ENCODE measurements around the gene TMEM126A.

TMEM126A gene

GRCh38 chr11:85619499-85619898 lies 28.3 kb upstream of the TMEM126A start:
- no peak for TF ChIP-seq FOXK2 (IDR thresholded peaks at IDR 0.05)
- TF ChIP-seq BHLHE40 (IDR thresholded peaks at IDR 0.05; ENCODE audit: borderline replicate concordance): no peak
- TF ChIP-seq L3MBTL2 (conservative IDR thresholded peaks at IDR 0.05): no peak
- CTCF ChIA-PET: interaction anchor here (0.6 kb wide), 1 partner anchor 479 kb away, joined by 4 read pairs; no protein-coding TSS in a partner anchor
- no peak for DNase-seq (ENCODE audit: extremely low spot score)
- POLR2A ChIA-PET: no interaction called here

- no peak for DNase-seq (ENCODE audit: extremely low spot score)
- POLR2A ChIA-PET: no interaction called here
- CTCF ChIA-PET: no interaction called here
- TF ChIP-seq TARDBP (IDR thresholded peaks at IDR 0.05) (no peak), CTBP1 (IDR thresholded peaks at IDR 0.05; ENCODE audit: borderline replicate concordance) (no peak), LEF1 (IDR thresholded peaks at IDR 0.05; ENCODE audit: borderline replicate concordance) (no peak), SP1 (IDR thresholded peaks at IDR 0.05) (no peak), FOXM1 (IDR thresholded peaks at IDR 0.05; ENCODE audit: borderline replicate concordance) (no peak), BHLHE40 (IDR thresholded peaks at IDR 0.05; ENCODE audit: borderline replicate concordance) (no peak), ARNT (IDR thresholded peaks at IDR 0.05) (no peak), SUZ12 (IDR thresholded peaks at IDR 0.05) (no peak)
Measured at GRCh38 chr11:85620256-85620655, 27.5 kb upstream of the TMEM126A start.

- ChIA-PET POLR2A (interaction anchor here (1.4 to 4.1 kb wide), 2 partner anchors 12 to 22 kb away, joined by 3 to 41 read pairs; partner anchors contain the start of gene TMEM126A), CTCF (no interaction called here)
- DNase-seq (ENCODE audit: extremely low spot score): no peak
- TF ChIP-seq HDGF (IDR thresholded peaks at IDR 0.05; ENCODE audit: borderline replicate concordance): no peak
- no peak for TF ChIP-seq SP1 (IDR thresholded peaks at IDR 0.05)
- no peak for TF ChIP-seq SUZ12 (IDR thresholded peaks at IDR 0.05)
- TF ChIP-seq ELF4 (IDR thresholded peaks at IDR 0.05): no peak
- TF ChIP-seq TARDBP (IDR thresholded peaks at IDR 0.05): no peak
- no peak for TF ChIP-seq BHLHE40 (IDR thresholded peaks at IDR 0.05; ENCODE audit: borderline replicate concordance)
- TF ChIP-seq ZNF384 (IDR thresholded peaks at IDR 0.05): no peak
- TF ChIP-seq FOXA1 (IDR thresholded peaks at IDR 0.05): no peak
- TF ChIP-seq FOXK2 (IDR thresholded peaks at IDR 0.05): no peak
- TF ChIP-seq LEF1 (IDR thresholded peaks at IDR 0.05; ENCODE audit: borderline replicate concordance): no peak
Measured at GRCh38 chr11:85626496-85626895, 21.3 kb upstream of the TMEM126A start.

- DNase-seq (ENCODE audit: extremely low spot score): no peak
- ChIA-PET CTCF (interaction anchor here (1.0 kb wide), 1 partner anchor 21 kb away, joined by 3 read pairs; the partner anchor contains the start of gene TMEM126A), POLR2A (interaction anchor here (1.0 to 4.1 kb wide), 10 partner anchors 11 to 440 kb away, joined by 3 to 41 read pairs (median 4); partner anchors contain the start of genes CREBZF and TMEM126A)
- TF ChIP-seq L3MBTL2 (conservative IDR thresholded peaks at IDR 0.05): no peak
- TF ChIP-seq HDGF (IDR thresholded peaks at IDR 0.05; ENCODE audit: borderline replicate concordance): no peak
- TF ChIP-seq ELF4 (IDR thresholded peaks at IDR 0.05): no peak
- TF ChIP-seq SUZ12 (IDR thresholded peaks at IDR 0.05): no peak
- no peak for TF ChIP-seq ARNT (IDR thresholded peaks at IDR 0.05)
- TF ChIP-seq BHLHE40 (IDR thresholded peaks at IDR 0.05; ENCODE audit: borderline replicate concordance): no peak
- TF ChIP-seq ZNF384 (IDR thresholded peaks at IDR 0.05): no peak
- TF ChIP-seq LEF1 (IDR thresholded peaks at IDR 0.05; ENCODE audit: borderline replicate concordance): no peak
Measured at GRCh38 chr11:85627332-85627997, 20.3 kb upstream of the TMEM126A start, which contains the start of gene DLG2. Gene DLG2, minus strand, starts transcription at chr11:85627344.

- POLR2A ChIA-PET: interaction anchor here (0.7 to 4.1 kb wide), 11 partner anchors 9 to 439 kb away, joined by 3 to 41 read pairs (median 4); partner anchors contain the start of genes CREBZF and TMEM126A
- no peak for TF ChIP-seq FOXA1 (IDR thresholded peaks at IDR 0.05)
- no peak for TF ChIP-seq ARNT (IDR thresholded peaks at IDR 0.05)
- peak; percentile 96 for TF ChIP-seq PKNOX1 (IDR thresholded peaks at IDR 0.05)
- peak; percentile 41; the same call in 1 of the 2 replicates for TF ChIP-seq NFRKB (IDR thresholded peaks at IDR 0.05)
- CTCF ChIA-PET: interaction anchor here (1.0 kb wide), 1 partner anchor 20 kb away, joined by 3 read pairs; the partner anchor contains the start of gene TMEM126A
- DNase-seq (ENCODE audit: extremely low spot score): peak; percentile 89
Measured at GRCh38 chr11:85627998-85628770, 19.6 kb upstream of the TMEM126A start, which contains the start of gene TMEM126B. Gene TMEM126B, plus strand, starts transcription at chr11:85628593. Its CDS starts 15 bp downstream, at chr11:85628608.

GRCh38 chr11:85628771-85629341 lies 18.9 kb upstream of the TMEM126A start:
- TF ChIP-seq FOXK2 (IDR thresholded peaks at IDR 0.05) (no peak), ZNF384 (IDR thresholded peaks at IDR 0.05) (no peak), PKNOX1 (IDR thresholded peaks at IDR 0.05) (no peak), L3MBTL2 (conservative IDR thresholded peaks at IDR 0.05) (peak; percentile 39), FOXM1 (IDR thresholded peaks at IDR 0.05; ENCODE audit: borderline replicate concordance) (no peak), FOXA1 (IDR thresholded peaks at IDR 0.05) (no peak)
- ChIA-PET CTCF (interaction anchor here (1.0 kb wide), 1 partner anchor 19 kb away, joined by 3 read pairs; the partner anchor contains the start of gene TMEM126A), POLR2A (interaction anchor here (0.7 to 4.1 kb wide), 9 partner anchors 8 to 439 kb away, joined by 3 to 41 read pairs (median 5); partner anchors contain the start of genes CREBZF and TMEM126A)
- DNase-seq (ENCODE audit: extremely low spot score): no peak
